ENCODE data around the gene LAMA4. TPM values are rescaled to one million over a fixed set of nuclear protein-coding genes. Genes with fewer than 3 reads are reported as not detected.

LAMA4 gene
- total RNA-seq, 4 donors from 2014 or later = 8.1 to 116 (median 19.0) TPM

GRCh38 chr6:112087916-112088315 lies 166.5 kb downstream of the LAMA4 start:
- Histone ChIP-seq H3K36me3 (peaks cover 0 to 22% (median 0%) of the 10 kb centered on the region in 3 donors), H3K4me3 (peak overlapping the region; percentile 65 to 94 (median 82)), H3K27me3 (no peaks in the 10 kb centered on the region), H3K9me3 (no peaks in the 10 kb centered on the region), H3K4me1 (peaks cover 0 to 20% (median 0%) of the 10 kb centered on the region in 3 donors), H3K27ac (peak overlapping the region; percentile 83 to 88 (median 86))
- no peak for DNase-seq
- TF ChIP-seq POLR2A (IDR thresholded peaks at IDR 0.05) = no peak
- TF ChIP-seq, protein P1, sequence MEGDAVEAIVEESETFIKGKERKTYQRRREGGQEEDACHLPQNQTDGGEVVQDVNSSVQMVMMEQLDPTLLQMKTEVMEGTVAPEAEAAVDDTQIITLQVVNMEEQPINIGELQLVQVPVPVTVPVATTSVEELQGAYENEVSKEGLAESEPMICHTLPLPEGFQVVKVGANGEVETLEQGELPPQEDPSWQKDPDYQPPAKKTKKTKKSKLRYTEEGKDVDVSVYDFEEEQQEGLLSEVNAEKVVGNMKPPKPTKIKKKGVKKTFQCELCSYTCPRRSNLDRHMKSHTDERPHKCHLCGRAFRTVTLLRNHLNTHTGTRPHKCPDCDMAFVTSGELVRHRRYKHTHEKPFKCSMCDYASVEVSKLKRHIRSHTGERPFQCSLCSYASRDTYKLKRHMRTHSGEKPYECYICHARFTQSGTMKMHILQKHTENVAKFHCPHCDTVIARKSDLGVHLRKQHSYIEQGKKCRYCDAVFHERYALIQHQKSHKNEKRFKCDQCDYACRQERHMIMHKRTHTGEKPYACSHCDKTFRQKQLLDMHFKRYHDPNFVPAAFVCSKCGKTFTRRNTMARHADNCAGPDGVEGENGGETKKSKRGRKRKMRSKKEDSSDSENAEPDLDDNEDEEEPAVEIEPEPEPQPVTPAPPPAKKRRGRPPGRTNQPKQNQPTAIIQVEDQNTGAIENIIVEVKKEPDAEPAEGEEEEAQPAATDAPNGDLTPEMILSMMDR (IDR thresholded peaks at IDR 0.05) = no peak
- intact Hi-C loops (cut with DNase I) = no loop called here
- WGBS, 2 donors = 20 to 21% methylated on average over 7 of the region's 7 CpGs

GRCh38 chr6:112087136-112087911 lies 167.0 kb downstream of the LAMA4 start, which contains the start of the genes FAM229B and TUBE1:
Gene FAM229B (plus strand): TSS chr6:112087591. CDS start chr6:112099284, 11,693 bp downstream.
Gene TUBE1 (minus strand): TSS chr6:112087482. CDS start chr6:112087434, 48 bp downstream.
- peak; percentile 74 for DNase-seq
- no peaks in the 10 kb centered on the region for H3K27me3 ChIP-seq
- TF ChIP-seq POLR2A (IDR thresholded peaks at IDR 0.05) = peak in 2 of 4 donors; percentile 77 to 79
- TF ChIP-seq, protein P1 (IDR thresholded peaks at IDR 0.05) = peak in 2 of 6 experiments; percentile 6 to 8
- H3K9me3 ChIP-seq = no peaks in the 10 kb centered on the region
- H3K36me3 ChIP-seq = peaks cover 0 to 27% (median 0%) of the 10 kb centered on the region in 3 donors
- peak within 1 kb of the TSS; percentile 83 to 88 (median 86) for H3K27ac ChIP-seq
- H3K4me1 ChIP-seq = peaks cover 0 to 20% (median 0%) of the 10 kb centered on the region in 3 donors
- peak within 1 kb of the TSS; percentile 65 to 94 (median 82) for H3K4me3 ChIP-seq
- intact Hi-C loops (cut with DNase I) = no loop called here
- 0 to 1% methylated on average over 48 of the region's 60 CpGs for WGBS, 2 donors

DNA sequence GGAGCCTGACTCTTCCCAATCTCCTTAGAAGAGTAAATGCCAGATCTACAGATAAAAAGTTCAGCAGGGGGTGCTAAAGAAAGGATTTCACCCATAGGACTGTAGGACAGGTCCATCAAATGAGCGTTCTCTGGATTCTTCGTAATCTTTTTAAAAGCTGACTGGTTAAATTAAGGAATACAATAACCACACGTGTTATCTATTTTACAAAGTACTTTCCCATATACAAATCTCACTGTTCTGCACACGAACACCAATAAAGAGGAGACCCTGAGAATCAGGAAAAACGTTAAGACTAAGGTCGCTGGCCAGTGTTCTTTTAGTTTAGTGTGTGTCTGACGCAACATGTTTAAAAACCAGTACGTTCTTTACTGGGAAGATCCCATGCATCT lies 167.6 kb downstream of the LAMA4 start:
- 0% methylated on average over 8 of the region's 8 CpGs for WGBS, 2 donors
- Histone ChIP-seq H3K27me3 (no peaks in the 10 kb centered on the region), H3K4me3 (peak overlapping the region; percentile 65 to 94 (median 82)), H3K9me3 (no peaks in the 10 kb centered on the region), H3K27ac (peak overlapping the region; percentile 83 to 88 (median 86)), H3K36me3 (peaks cover 0 to 27% (median 0%) of the 10 kb centered on the region in 3 donors), H3K4me1 (peaks cover 0 to 20% (median 0%) of the 10 kb centered on the region in 3 donors)
- no peak for DNase-seq
- intact Hi-C loops (cut with DNase I) = no loop called here
- TF ChIP-seq POLR2A (IDR thresholded peaks at IDR 0.05) = no peak
- TF ChIP-seq, protein P1 (IDR thresholded peaks at IDR 0.05) = no peak

DNA sequence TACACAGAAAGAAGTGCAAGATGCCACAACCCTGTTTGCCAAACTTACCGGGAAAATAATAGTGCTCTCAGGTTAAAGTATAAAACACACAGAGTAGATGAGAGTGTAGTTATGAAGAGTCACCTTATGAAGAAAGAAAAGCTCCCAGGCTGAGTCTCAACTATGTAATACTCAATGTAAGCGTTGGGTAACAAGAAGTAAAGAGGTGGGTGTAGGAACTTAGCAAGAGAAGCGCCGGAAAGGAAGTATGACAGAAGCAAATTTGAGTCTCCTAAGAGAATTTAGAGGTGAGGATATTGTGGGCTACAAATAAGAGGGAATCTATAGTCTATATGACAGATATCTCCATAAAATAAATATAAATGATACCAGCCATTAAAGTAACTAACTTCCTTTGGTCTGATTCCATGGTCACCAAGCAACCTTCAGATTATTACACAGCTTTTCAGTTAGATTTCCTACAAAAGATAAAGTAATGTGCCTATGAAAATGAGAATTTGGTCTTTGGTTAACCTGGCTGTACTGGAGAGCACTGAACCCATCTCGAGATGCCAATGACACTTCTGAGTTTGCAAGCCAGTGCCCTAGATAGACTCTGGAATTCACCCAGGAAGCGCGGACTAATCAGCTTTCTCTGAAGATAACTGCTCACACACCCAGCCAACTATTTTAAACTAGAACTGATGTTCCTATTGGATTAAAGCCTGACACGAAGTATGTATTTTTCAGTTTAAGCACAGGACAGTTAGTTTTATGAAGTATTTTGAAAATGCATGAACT lies 168.9 kb downstream of the LAMA4 start:
- intact Hi-C loops (cut with DNase I) = no loop called here
- no peaks in the 10 kb centered on the region for H3K27me3 ChIP-seq
- no peak for TF ChIP-seq POLR2A (IDR thresholded peaks at IDR 0.05)
- TF ChIP-seq, protein P1 (IDR thresholded peaks at IDR 0.05) = no peak
- H3K4me3 ChIP-seq = no peak overlapping the region
- peaks cover 0 to 20% (median 0%) of the 10 kb centered on the region in 3 donors for H3K4me1 ChIP-seq
- no peaks in the 10 kb centered on the region for H3K9me3 ChIP-seq
- WGBS, 2 donors = 87 to 93% methylated on average over 8 of the region's 8 CpGs
- no peak overlapping the region for H3K27ac ChIP-seq
- H3K36me3 ChIP-seq = peaks cover 0 to 36% (median 0%) of the 10 kb centered on the region in 3 donors
- no peak for DNase-seq
